Measurements from ENCODE around the gene XNDC1N.

Gene XNDC1N

GRCh38 chr11:71927820-71928736 lies at the start of gene XNDC1N:
Gene XNDC1N, minus strand, starts transcription at chr11:71928594. Its CDS starts 5,241 bp downstream, at chr11:71923353.
- in situ Hi-C loops (cut with MboI; ENCODE audit: low sequenced_read_pairs) = no loop called here

GRCh38 chr11:71977743-71978418 lies 49.5 kb upstream of the XNDC1N start:
- in situ Hi-C loops (cut with MboI; ENCODE audit: low sequenced_read_pairs) = no loop called here

GRCh38 chr11:71977090-71977489 lies 48.7 kb upstream of the XNDC1N start:
- in situ Hi-C loops (cut with MboI; ENCODE audit: low sequenced_read_pairs) = no loop called here

GRCh38 chr11:71976551-71976950 lies 48.2 kb upstream of the XNDC1N start:
- in situ Hi-C loops (cut with MboI; ENCODE audit: low sequenced_read_pairs) = no loop called here

- in situ Hi-C loops (cut with MboI; ENCODE audit: low sequenced_read_pairs) = no loop called here
These were observed 43.3 kb upstream of the XNDC1N start for GRCh38 chr11:71971680-71972079.

GRCh38 chr11:71964641-71965040 lies 36.2 kb upstream of the XNDC1N start:
- in situ Hi-C loops (cut with MboI; ENCODE audit: low sequenced_read_pairs) = no loop called here

GRCh38 chr11:71963468-71963867 lies 35.1 kb upstream of the XNDC1N start:
- in situ Hi-C loops (cut with MboI; ENCODE audit: low sequenced_read_pairs) = no loop called here

GRCh38 chr11:71962428-71963038 lies 34.1 kb upstream of the XNDC1N start:
- in situ Hi-C loops (cut with MboI; ENCODE audit: low sequenced_read_pairs) = no loop called here

- in situ Hi-C loops (cut with MboI; ENCODE audit: low sequenced_read_pairs) = no loop called here
These were observed 27.6 kb upstream of the XNDC1N start for GRCh38 chr11:71955898-71956456.

- in situ Hi-C loops (cut with MboI; ENCODE audit: low sequenced_read_pairs) = no loop called here
These were observed 23.4 kb upstream of the XNDC1N start for GRCh38 chr11:71951741-71952310.

GRCh38 chr11:71949034-71949433 lies 20.6 kb upstream of the XNDC1N start:
- in situ Hi-C loops (cut with MboI; ENCODE audit: low sequenced_read_pairs) = no loop called here

GRCh38 chr11:71948314-71949027 lies 20.1 kb upstream of the XNDC1N start:
- in situ Hi-C loops (cut with MboI; ENCODE audit: low sequenced_read_pairs) = no loop called here

GRCh38 chr11:71947498-71947897 lies 19.1 kb upstream of the XNDC1N start:
- in situ Hi-C loops (cut with MboI; ENCODE audit: low sequenced_read_pairs) = no loop called here

GRCh38 chr11:71946144-71946571 lies 17.8 kb upstream of the XNDC1N start:
- in situ Hi-C loops (cut with MboI; ENCODE audit: low sequenced_read_pairs) = no loop called here

- in situ Hi-C loops (cut with MboI; ENCODE audit: low sequenced_read_pairs) = no loop called here
These were observed 12.3 kb upstream of the XNDC1N start for GRCh38 chr11:71940561-71941219.

GRCh38 chr11:71937826-71938225 lies 9.4 kb upstream of the XNDC1N start:
- in situ Hi-C loops (cut with MboI; ENCODE audit: low sequenced_read_pairs) = no loop called here

GRCh38 chr11:71936825-71937224 lies 8.4 kb upstream of the XNDC1N start:
- in situ Hi-C loops (cut with MboI; ENCODE audit: low sequenced_read_pairs) = no loop called here

- in situ Hi-C loops (cut with MboI; ENCODE audit: low sequenced_read_pairs) = no loop called here
These were observed 7.0 kb upstream of the XNDC1N start for GRCh38 chr11:71935338-71935925.

GRCh38 chr11:71934213-71934612 lies 5.8 kb upstream of the XNDC1N start:
- in situ Hi-C loops (cut with MboI; ENCODE audit: low sequenced_read_pairs) = no loop called here

Data from HL-60/S4 treated with retinoic acid at 250 ng/mL for 4 days and 3 days (cell line).